Measurements from ENCODE around the gene INO80B. TPM values are rescaled to one million over a fixed set of nuclear protein-coding genes. Genes with fewer than 3 reads are reported as not detected.

The INO80B gene
- total and polyA plus RNA-seq, 9 of the 15 experiments (the other 6 are each of a cell fraction or from before 2014, with no cell fraction given), result 0.41 to 22.6 (median 9.0) TPM

GRCh38 chr2:74454654-74455511 is at the start of gene INO80B (continued):
- TF ChIP-seq REST (IDR thresholded peaks at IDR 0.05; ENCODE audit: borderline replicate concordance) (peak; percentile 58), REST (CRISPR knock-in tag; IDR thresholded peaks at IDR 0.05; ENCODE audit: low read depth) (no peak), EGR1 (conservative IDR thresholded peaks at IDR 0.05) (peak; percentile 32; the same call in 1 of the 2 replicates), ZNF277 (CRISPR knock-in tag; IDR thresholded peaks at IDR 0.05; ENCODE audit: borderline replicate concordance) (no peak), CSDE1 (IDR thresholded peaks at IDR 0.05) (peak in 1 of 2 experiments; percentile 80; a peak in 2 of 4 replicates), MCM2 (IDR thresholded peaks at IDR 0.05; ENCODE audit: low read depth) (no peak), SRSF9 (IDR thresholded peaks at IDR 0.05; ENCODE audit: borderline replicate concordance, low read depth, low read length) (no peak), ZNF134 (CRISPR knock-in tag; conservative IDR thresholded peaks at IDR 0.05) (no peak), SNAPC5 (CRISPR knock-in tag; IDR thresholded peaks at IDR 0.05) (no peak), MEF2A (IDR thresholded peaks at IDR 0.05; ENCODE audit: control insufficient read depth, low read depth, low read length) (peak; percentile 16; the same call in 1 of the 2 replicates), RBBP5 (IDR thresholded peaks at IDR 0.05; ENCODE audit: borderline replicate concordance, insufficient read depth, low read length, poor library complexity, severe bottlenecking) (no peak), E4F1 (CRISPR knock-in tag; IDR thresholded peaks at IDR 0.05; ENCODE audit: borderline replicate concordance) (no peak)

Data from K562 (cell line).